Activated naive CD8-positive, alpha-beta T cell treated with anti-CD3 and anti-CD28 coated beads, Interleukin-2, amount 10 ng/mL, durations not matched to agents 7 days and 5 days (primary cell): ENCODE results near the gene VAMP3. TPM values are rescaled to one million over a fixed set of nuclear protein-coding genes. Genes with fewer than 3 reads are reported as not detected.

Source experiments
- ATAC-seq: fragments of 150-1000 bp; cut with Tn5 transposase; one replicate; pipeline ENCODE4 v1.10.0; 2021; ENCODE audit warnings: low read depth, moderate library complexity
- POLR2A ChIA-PET: fragments of 350-600 bp; sonication (Branson Sonifier 250); formaldehyde crosslinking; loops from one replicate; lab custom pipeline; 2021; ENCODE audit warnings: antibody characterized with exemption; lab: Charles Lee
- DNase-seq: peaks from one replicate; pipeline ENCODE4 v3.0.0; 2021
- H3K27ac Mint-ChIP-seq: one replicate; pipeline ENCODE4 v1.8.0; 2022; ENCODE audit warnings: mild to moderate bottlenecking, mixed read lengths
- H3K27me3 Mint-ChIP-seq: one replicate; pipeline ENCODE4 v1.8.0; 2022; ENCODE audit warnings: mild to moderate bottlenecking, moderate library complexity, mixed read lengths
- H3K36me3 Mint-ChIP-seq: one replicate; pipeline ENCODE4 v1.8.0; 2021; ENCODE audit warnings: mild to moderate bottlenecking, mixed read lengths
- H3K4me1 Mint-ChIP-seq: one replicate; pipeline ENCODE4 v1.8.0; 2021; ENCODE audit warnings: mixed read lengths
- H3K4me3 Mint-ChIP-seq: one replicate; pipeline ENCODE4 v1.8.0; 2022; ENCODE audit warnings: mild to moderate bottlenecking, moderate library complexity, mixed read lengths
- H3K9me3 Mint-ChIP-seq: one replicate; pipeline ENCODE4 v1.8.0; 2021; ENCODE audit warnings: mixed read lengths
- total RNA-seq, 2 experiments: library from RNA; stranded (reverse); gene quantifications; one replicate each; pipeline ENCODE4 v1.2.3, GENCODE V29; 2021

Gene VAMP3
- 10 to 100 TPM; 44.7 to 51.3 TPM for total RNA-seq

- peak; percentile 86 for ATAC-seq
- H3K4me1 Mint-ChIP-seq, result peaks cover 24% of the 10 kb centered on the region
- peaks cover 29% of the 10 kb centered on the region for H3K27me3 Mint-ChIP-seq
- POLR2A ChIA-PET, result interaction anchor here (0.6 to 1.7 kb wide), 2 partner anchors 10 to 25 kb away, joined by 4 to 5 read pairs; no protein-coding TSS in a partner anchor
- no peaks in the 10 kb centered on the region for H3K9me3 Mint-ChIP-seq
- H3K36me3 Mint-ChIP-seq, result peaks cover 15% of the 10 kb centered on the region
- DNase-seq, result peak; percentile 91
- peak within 1 kb of the TSS; percentile 92 for H3K4me3 Mint-ChIP-seq
- peak within 1 kb of the TSS; percentile 82 for H3K27ac Mint-ChIP-seq
Observed at GRCh38 chr1:7770997-7771822, at the start of gene VAMP3. Gene VAMP3, plus strand, starts transcription at chr1:7771296. Its CDS starts 88 bp downstream, at chr1:7771384.

- ATAC-seq (no peak), DNase-seq (no peak)
- Mint-ChIP-seq H3K27ac (no peak overlapping the region), H3K4me1 (peaks cover 4% of the 10 kb centered on the region), H3K36me3 (no peaks in the 10 kb centered on the region), H3K9me3 (no peaks in the 10 kb centered on the region), H3K4me3 (no peak overlapping the region), H3K27me3 (peaks cover 29% of the 10 kb centered on the region)
- POLR2A ChIA-PET, result no interaction called here
Observed at GRCh38 chr1:7721940-7722669, 49.0 kb upstream of the VAMP3 start.

GRCh38 chr1:7722670-7723012 lies 48.5 kb upstream of the VAMP3 start:
- H3K9me3 Mint-ChIP-seq, result no peaks in the 10 kb centered on the region
- POLR2A ChIA-PET, result no interaction called here
- no peak overlapping the region for H3K4me3 Mint-ChIP-seq
- peaks cover 4% of the 10 kb centered on the region for H3K4me1 Mint-ChIP-seq
- no peak overlapping the region for H3K27ac Mint-ChIP-seq
- H3K36me3 Mint-ChIP-seq, result no peaks in the 10 kb centered on the region
- peaks cover 31% of the 10 kb centered on the region for H3K27me3 Mint-ChIP-seq
- no peak for ATAC-seq
- DNase-seq, result no peak

GRCh38 chr1:7726623-7727022 lies 44.5 kb upstream of the VAMP3 start:
- Mint-ChIP-seq H3K4me3 (no peak overlapping the region), H3K27ac (no peak overlapping the region), H3K9me3 (no peaks in the 10 kb centered on the region), H3K27me3 (peaks cover 22% of the 10 kb centered on the region), H3K36me3 (no peaks in the 10 kb centered on the region), H3K4me1 (peaks cover 4% of the 10 kb centered on the region)
- POLR2A ChIA-PET, result interaction anchor here (0.7 kb wide), 1 partner anchor 22 kb away, joined by 4 read pairs; no protein-coding TSS in a partner anchor
- ATAC-seq (no peak), DNase-seq (no peak)

- DNase-seq (no peak), ATAC-seq (no peak)
- POLR2A ChIA-PET, result interaction anchor here (0.6 kb wide), 1 partner anchor 15 kb away, joined by 3 read pairs; no protein-coding TSS in a partner anchor
- no peaks in the 10 kb centered on the region for H3K36me3 Mint-ChIP-seq
- H3K4me3 Mint-ChIP-seq, result no peak overlapping the region
- no peak overlapping the region for H3K27ac Mint-ChIP-seq
- H3K9me3 Mint-ChIP-seq, result no peaks in the 10 kb centered on the region
- H3K4me1 Mint-ChIP-seq, result peaks cover 4% of the 10 kb centered on the region
- peaks cover 20% of the 10 kb centered on the region for H3K27me3 Mint-ChIP-seq
Observed at GRCh38 chr1:7727809-7728471, 43.2 kb upstream of the VAMP3 start.

- Mint-ChIP-seq H3K36me3 (no peaks in the 10 kb centered on the region), H3K4me3 (no peak overlapping the region), H3K4me1 (peaks cover 4% of the 10 kb centered on the region), H3K27me3 (peaks cover 25% of the 10 kb centered on the region), H3K9me3 (no peaks in the 10 kb centered on the region), H3K27ac (no peak overlapping the region)
- no peak for DNase-seq
- no peak for ATAC-seq
- POLR2A ChIA-PET, result no interaction called here
Observed at GRCh38 chr1:7729761-7730160, 41.3 kb upstream of the VAMP3 start.

GRCh38 chr1:7732331-7732730 lies 38.8 kb upstream of the VAMP3 start:
- DNase-seq (no peak), ATAC-seq (no peak)
- no peak overlapping the region for H3K27ac Mint-ChIP-seq
- H3K4me1 Mint-ChIP-seq, result no peaks in the 10 kb centered on the region
- H3K27me3 Mint-ChIP-seq, result peaks cover 20% of the 10 kb centered on the region
- POLR2A ChIA-PET, result no interaction called here
- no peaks in the 10 kb centered on the region for H3K36me3 Mint-ChIP-seq
- H3K4me3 Mint-ChIP-seq, result no peak overlapping the region
- H3K9me3 Mint-ChIP-seq, result no peaks in the 10 kb centered on the region

GRCh38 chr1:7733276-7733675 lies 37.8 kb upstream of the VAMP3 start:
- no peaks in the 10 kb centered on the region for H3K36me3 Mint-ChIP-seq

GRCh38 chr1:7738044-7738443 lies 33.1 kb upstream of the VAMP3 start:
- Mint-ChIP-seq H3K4me1 (no peaks in the 10 kb centered on the region), H3K36me3 (no peaks in the 10 kb centered on the region), H3K9me3 (peaks cover 2% of the 10 kb centered on the region), H3K27me3 (peaks cover 6% of the 10 kb centered on the region), H3K27ac (no peak overlapping the region), H3K4me3 (no peak overlapping the region)
- ATAC-seq (no peak), DNase-seq (no peak)
- POLR2A ChIA-PET, result no interaction called here

More at GRCh38 chr1:7733276-7733675, 37.8 kb upstream of the VAMP3 start:
- Mint-ChIP-seq H3K27ac (no peak overlapping the region), H3K4me3 (no peak overlapping the region), H3K27me3 (peaks cover 20% of the 10 kb centered on the region), H3K9me3 (no peaks in the 10 kb centered on the region), H3K4me1 (no peaks in the 10 kb centered on the region)
- POLR2A ChIA-PET, result no interaction called here
- DNase-seq (no peak), ATAC-seq (no peak)

GRCh38 chr1:7743346-7743745 lies 27.8 kb upstream of the VAMP3 start:
- Mint-ChIP-seq H3K27me3 (peaks cover 5% of the 10 kb centered on the region), H3K4me1 (no peaks in the 10 kb centered on the region), H3K9me3 (peaks cover 2% of the 10 kb centered on the region), H3K36me3 (no peaks in the 10 kb centered on the region), H3K27ac (no peak overlapping the region), H3K4me3 (no peak overlapping the region)
- POLR2A ChIA-PET, result no interaction called here
- DNase-seq (no peak), ATAC-seq (no peak)

- Mint-ChIP-seq H3K9me3 (no peaks in the 10 kb centered on the region), H3K27me3 (peaks cover 5% of the 10 kb centered on the region), H3K36me3 (no peaks in the 10 kb centered on the region), H3K4me3 (no peak overlapping the region), H3K27ac (no peak overlapping the region), H3K4me1 (no peaks in the 10 kb centered on the region)
- POLR2A ChIA-PET, result no interaction called here
- DNase-seq, result no peak
- ATAC-seq, result no peak
Observed at GRCh38 chr1:7744882-7745281, 26.2 kb upstream of the VAMP3 start.

GRCh38 chr1:7745783-7746182 lies 25.3 kb upstream of the VAMP3 start:
- no peaks in the 10 kb centered on the region for H3K36me3 Mint-ChIP-seq
- POLR2A ChIA-PET, result no interaction called here
- no peak for DNase-seq
- no peak overlapping the region for H3K27ac Mint-ChIP-seq
- H3K4me3 Mint-ChIP-seq, result no peak overlapping the region
- no peaks in the 10 kb centered on the region for H3K4me1 Mint-ChIP-seq
- H3K9me3 Mint-ChIP-seq, result no peaks in the 10 kb centered on the region
- no peak for ATAC-seq
- H3K27me3 Mint-ChIP-seq, result peaks cover 5% of the 10 kb centered on the region

- Mint-ChIP-seq H3K9me3 (no peaks in the 10 kb centered on the region), H3K27ac (no peak overlapping the region), H3K36me3 (no peaks in the 10 kb centered on the region), H3K4me3 (no peak overlapping the region), H3K4me1 (peaks cover 3% of the 10 kb centered on the region), H3K27me3 (peaks cover 6% of the 10 kb centered on the region)
- no peak for DNase-seq
- ATAC-seq, result no peak
- POLR2A ChIA-PET, result no interaction called here
Observed at GRCh38 chr1:7747605-7748004, 23.5 kb upstream of the VAMP3 start.
